Adrenal gland (tissue), 12 donors: ENCODE results near the gene SMURF2. TPM values are rescaled to one million over a fixed set of nuclear protein-coding genes. Genes with fewer than 3 reads are reported as not detected.

Experiments
- DNase-seq, 7 donors: peaks; one replicate each; pipeline ENCODE4 v3.0.0-alpha.2; 2019 to 2020
- H3K27ac ChIP-seq, 5 donors: fragments of 200-600 bp; sonication (generic) in 4 of 5; 1 replicate in 3 of 5; 2 replicates in 2 of 5; pipeline versions ENCODE4 v1.5.1 to v1.8.0; 2016 to 2020; ENCODE audit warnings: mild to moderate bottlenecking in 1 of 5
- H3K27me3 ChIP-seq: fragments of 200-600 bp; 2 replicates; pipeline ENCODE4 v1.8.0; 2021
- H3K36me3 ChIP-seq, 2 donors: fragments of 200-600 bp; replicated peaks in 1 of 2; 1 replicate in 1 of 2; 2 replicates in 1 of 2; pipeline versions ENCODE4 v1.5.1 to v1.8.0; 2018 to 2022
- H3K4me1 ChIP-seq, 2 donors: fragments of 200-600 bp; replicated peaks in 1 of 2; 1 replicate in 1 of 2; 2 replicates in 1 of 2; pipeline versions ENCODE4 v1.5.1 to v1.8.0; 2018 to 2021
- H3K4me3 ChIP-seq, 4 donors: fragments of 200-600 bp; sonication (generic) in 3 of 4; one replicate each; pipeline ENCODE4 v1.5.1; 2016 to 2018
- H3K9me3 ChIP-seq, 3 donors: fragments of 200-600 bp; sonication (generic) in 1 of 3; replicated peaks in 1 of 3; 1 replicate in 2 of 3; 2 replicates in 1 of 3; pipeline versions ENCODE4 v1.5.1 to v1.8.0; 2016 to 2021
- CTCF ChIP-seq, 6 experiments: fragments of 450-650 bp in 4 of 6; fragments of 200-600 bp in 2 of 6; sonication (generic) in 1 of 6; IDR thresholded peaks; 1 replicate in 5 of 6; 2 replicates in 1 of 6; pipeline versions ENCODE4 v1.5.1 to v1.8.0; 2016 to 2021; ENCODE audit warnings: antibody characterized with exemption in 6 of 6, mild to moderate bottlenecking in 2 of 6, moderate library complexity in 1 of 6
- POLR2A ChIP-seq, 2 donors: fragments of 450-650 bp; IDR thresholded peaks; one replicate each; pipeline ENCODE4 v1.6.1; 2017; ENCODE audit warnings: antibody characterized with exemption in 2 of 2, mild to moderate bottlenecking in 2 of 2, moderate library complexity in 1 of 2
- WGBS, 4 donors: extraction: QIAGEN DNeasy Blood & Tissue Kit in 2 of 4; methylation state at CpG; one replicate each; pipeline versions ENCODE4 v1.1.5 to v1.1.7; 2013 to 2017; 5-methylcytosine and 5-hydroxymethylcytosine counted together
- intact Hi-C, 2 donors: fragments of 100-400 bp; cut with DNase I; formaldehyde crosslinking; loops; one replicate each; pipeline versions ENCODE4 v1.14.1 to v1.15.0; 2022 to 2023
- polyA plus RNA-seq, 3 donors: library from polyadenylated mRNA; stranded (reverse); fragments of 200-250 nt in 2 of 3; fragments of 350-450 nt in 1 of 3; fragmentation: Illumina TruSeq in 1 of 3; extraction: RNeasy Lipid Tissue Mini Kit (QIAGEN cat#74804) in 1 of 3; gene quantifications; one replicate each; pipeline ENCODE4 v1.2.3, GENCODE V29; 2013 to 2014
- total RNA-seq, 9 donors: library from RNA; depleted of rRNA in 4 of 9; stranded (reverse); fragments of >200 nt in 4 of 9; fragments of 120-200 nt in 1 of 9; fragmentation: NEBNext Ultra II Directional in 1 of 9; extraction: Animal tissue kit (Norgen Biotek cat#: 25700) in 1 of 9; gene quantifications; one replicate each; pipeline versions ENCODE4 v1.1.0 to v1.2.4, GENCODE V29; 2013 to 2023
- donor health status: healthy with polysubstance abuse.
- donor health status: Bipolar disorder and iron deficiency.
- donor health status: DM: yes; HTN: yes; CAD: no.
- donor health status: DM: no; HTN: no; CAD: no.
- donor health status: DM: no; HTN: no; CAD: no.
- donor health status: DM: yes; HTN: yes; CAD: no.

SMURF2 gene
- total and polyA plus RNA-seq, 12 donors, result 7.7 to 36.9 (median 15.0) TPM

DNA sequence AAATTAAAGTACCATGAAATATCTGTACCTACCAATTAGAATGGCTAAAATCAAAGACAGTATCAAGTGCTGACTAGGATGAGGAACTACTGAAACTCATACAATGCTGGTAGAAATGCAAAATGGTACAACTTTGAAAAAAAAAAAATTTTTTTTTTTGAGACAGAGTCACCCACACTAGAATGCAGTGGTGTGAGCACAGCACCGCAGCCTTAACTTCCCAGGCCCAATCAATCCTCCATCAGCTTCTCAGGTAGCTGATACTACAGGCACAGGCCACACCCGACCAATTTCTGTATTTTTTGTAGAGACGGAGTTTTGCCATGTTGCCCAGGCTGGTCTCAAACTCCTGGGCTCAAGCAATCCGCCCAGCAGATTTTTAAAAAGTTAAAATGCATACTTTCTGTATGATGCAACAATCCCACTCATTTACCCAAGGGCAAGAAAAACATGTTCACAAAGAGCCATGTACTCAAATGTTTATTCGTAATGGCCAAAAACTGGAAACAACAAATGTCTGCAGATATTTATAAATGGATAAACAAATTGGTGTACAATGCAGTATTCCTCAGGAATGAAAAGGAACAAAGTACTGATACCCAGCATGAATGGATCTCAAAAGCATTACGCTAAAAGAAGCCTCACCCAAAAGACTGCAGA is 8.7 kb downstream of the SMURF2 start:
- Histone ChIP-seq H3K9me3 (no peaks in the 10 kb centered on the region), H3K27ac (no peak overlapping the region), H3K4me1 (peaks cover 18 to 46% of the 10 kb centered on the region in 2 donors), H3K27me3 (no peaks in the 10 kb centered on the region), H3K36me3 (no peaks in the 10 kb centered on the region), H3K4me3 (no peak overlapping the region)
- intact Hi-C loops, result no loop called here
- TF ChIP-seq CTCF (IDR thresholded peaks at IDR 0.05), result no peak
- no peak for TF ChIP-seq POLR2A (IDR thresholded peaks at IDR 0.05)
- no peak for DNase-seq
- WGBS, 4 donors, result 85 to 90% (median 88%) methylated on average over 6 of the region's 6 CpGs

- intact Hi-C loops, result no loop called here
- no peaks in the 10 kb centered on the region for H3K36me3 ChIP-seq
- no peak for DNase-seq
- TF ChIP-seq CTCF (IDR thresholded peaks at IDR 0.05), result no peak
- TF ChIP-seq POLR2A (IDR thresholded peaks at IDR 0.05), result no peak
- H3K27me3 ChIP-seq, result no peaks in the 10 kb centered on the region
- H3K9me3 ChIP-seq, result no peaks in the 10 kb centered on the region
- 53 to 63% (median 55%) methylated on average over 3 of the region's 3 CpGs for WGBS, 4 donors
- no peak overlapping the region for H3K4me3 ChIP-seq
- H3K27ac ChIP-seq, result no peak overlapping the region
- peaks cover 6 to 34% of the 10 kb centered on the region in 2 donors for H3K4me1 ChIP-seq
Observed at GRCh38 chr17:64651889-64652288, 10.2 kb downstream of the SMURF2 start.

DNA sequence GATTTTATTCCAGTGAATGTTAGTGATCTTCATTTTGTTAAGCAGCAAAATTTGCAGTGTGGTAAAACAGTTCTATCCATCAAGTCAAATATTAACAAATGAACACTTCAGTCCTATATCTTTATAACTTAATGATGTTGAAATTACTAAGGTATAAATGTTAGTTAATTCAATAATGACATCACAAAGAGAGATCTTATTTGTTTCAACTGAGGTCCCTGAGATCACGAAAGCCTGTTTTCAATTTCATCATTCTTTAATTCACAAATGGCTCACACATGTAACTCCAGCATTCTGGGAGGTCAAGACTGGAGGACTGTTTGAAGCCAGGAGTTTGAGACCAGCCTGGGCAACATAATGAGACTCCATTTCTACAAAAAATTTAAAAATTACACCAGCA is 13.9 kb downstream of the SMURF2 start:
- Histone ChIP-seq H3K27ac (no peak overlapping the region), H3K27me3 (no peaks in the 10 kb centered on the region), H3K9me3 (no peaks in the 10 kb centered on the region), H3K36me3 (no peaks in the 10 kb centered on the region), H3K4me1 (peaks cover 3 to 26% of the 10 kb centered on the region in 2 donors), H3K4me3 (no peak overlapping the region)
- TF ChIP-seq POLR2A (IDR thresholded peaks at IDR 0.05) (no peak), CTCF (IDR thresholded peaks at IDR 0.05) (no peak)
- intact Hi-C loops, result loop anchor here in 1 of 2 donors (10.0 kb wide), 1 partner anchor 53 kb away; no protein-coding TSS in a partner anchor
- DNase-seq, result no peak
- 61 to 91% (median 75%) methylated on average over 1 of the region's 1 CpG for WGBS, 4 donors

DNA sequence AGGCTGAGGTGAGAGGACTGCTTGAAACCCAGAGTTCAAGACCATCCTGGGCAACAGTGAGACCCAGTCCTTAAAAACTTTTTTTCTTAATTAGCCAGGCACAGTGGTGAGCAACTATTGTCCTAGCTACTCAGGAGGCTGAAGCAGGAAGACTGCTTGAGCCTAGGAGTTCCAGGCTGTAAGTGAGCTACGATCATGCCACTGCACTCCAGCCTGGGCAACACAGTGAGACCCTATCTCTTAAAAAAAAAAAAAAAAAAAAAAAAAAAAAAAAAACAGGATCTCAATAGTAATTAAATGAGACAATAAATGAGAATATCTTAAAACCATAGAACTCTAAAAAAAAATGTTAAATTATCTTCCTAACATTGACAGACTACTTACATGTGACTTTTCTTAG is 14.3 kb downstream of the SMURF2 start:
- Histone ChIP-seq H3K9me3 (no peaks in the 10 kb centered on the region), H3K27ac (no peak overlapping the region), H3K4me3 (no peak overlapping the region), H3K36me3 (no peaks in the 10 kb centered on the region), H3K27me3 (no peaks in the 10 kb centered on the region), H3K4me1 (peaks cover 3 to 26% of the 10 kb centered on the region in 2 donors)
- 95 to 100% (median 98%) methylated on average over 1 of the region's 1 CpG for WGBS, 4 donors
- intact Hi-C loops, result loop anchor here in 1 of 2 donors (10.0 kb wide), 1 partner anchor 53 kb away; no protein-coding TSS in a partner anchor
- TF ChIP-seq POLR2A (IDR thresholded peaks at IDR 0.05), result no peak
- TF ChIP-seq CTCF (IDR thresholded peaks at IDR 0.05), result no peak
- DNase-seq, result no peak
